ENCODE results near the gene S100A13. TPM values are rescaled to one million over a fixed set of nuclear protein-coding genes. Genes with fewer than 3 reads are reported as not detected.
A peak's percentile ranks its signal among the peaks of the same experiment; 100 is the strongest.
"Not testable (repeated sequence)": the region's sequence is repeated elsewhere in the genome, so short reads cannot be mapped to it uniquely, and the experiment has no call there.

S100A13 gene
- total and polyA plus RNA-seq, 9 of the 15 experiments (the other 6 are each of a cell fraction or from before 2014, with no cell fraction given): 41.9 to 129 (median 58.0) TPM

GRCh38 chr1:153583514-153583913 is 43.8 kb downstream of the S100A13 start:
- H3K4me3 ChIP-seq; DNase-seq (ENCODE audit: extremely low read depth in 1 of 4, low spot score in 3 of 4); H3K27ac ChIP-seq (ENCODE audit: extremely low read depth, low read depth, low read length); H3K9ac ChIP-seq (ENCODE audit: insufficient read depth in 1 of 2, low read depth in 2 of 2, low read length in 2 of 2); H3K4me1 ChIP-seq (replicated peaks in 1 of 2; ENCODE audit: control insufficient read depth in 2 of 2, insufficient read depth in 2 of 2, low read length in 2 of 2); H3K9me1 ChIP-seq (ENCODE audit: control insufficient read depth, insufficient read depth, low read length); H3K9me3 ChIP-seq (replicated peaks; ENCODE audit: control insufficient read depth, insufficient read depth, low read depth, low read length); intact Hi-C loops (cut with micrococcal nuclease); H3K79me2 ChIP-seq (ENCODE audit: control insufficient read depth, insufficient read depth, low read length); H3K27me3 ChIP-seq (ENCODE audit: control insufficient read depth in 2 of 2, insufficient read depth in 2 of 2, low read length in 2 of 2); in situ Hi-C loops (cut with MboI); H2AFZ ChIP-seq (ENCODE audit: low read depth, low read length); H4K20me1 ChIP-seq (replicated peaks; ENCODE audit: control insufficient read depth, insufficient read depth, low read length); H3K4me2 ChIP-seq (ENCODE audit: insufficient read depth, low read length); ATAC-seq; FAIRE-seq; BruUV-seq (replicated peaks); H3K36me3 ChIP-seq (ENCODE audit: control insufficient read depth, insufficient read depth, low read length): not testable (repeated sequence)
- ChIA-PET CTCF (ENCODE audit: low intra/inter-chr PET ratio) (interaction anchor here (0.7 kb wide), 1 partner anchor 11 kb away, joined by 3 read pairs; no protein-coding TSS in a partner anchor), POLR2A (interaction anchor here (1.3 kb wide), 1 partner anchor 9 kb away, joined by 4 read pairs; no protein-coding TSS in a partner anchor)
- TF ChIP-seq CBFA2T3 (IDR thresholded peaks at IDR 0.05): peak; percentile 51
- WGBS (ENCODE audit: insufficient coverage, low coverage, missing lambda C conversion rate): 14% methylated on average over 1 of the region's 3 CpGs

GRCh38 chr1:153582836-153583235 is 44.5 kb downstream of the S100A13 start:
- intact Hi-C loops (cut with micrococcal nuclease); H3K4me3 ChIP-seq; H3K27me3 ChIP-seq (ENCODE audit: control insufficient read depth in 2 of 2, insufficient read depth in 2 of 2, low read length in 2 of 2); H3K36me3 ChIP-seq (ENCODE audit: control insufficient read depth, insufficient read depth, low read length); ATAC-seq; H2AFZ ChIP-seq (ENCODE audit: low read depth, low read length); H3K4me2 ChIP-seq (ENCODE audit: insufficient read depth, low read length); H3K9ac ChIP-seq (ENCODE audit: insufficient read depth in 1 of 2, low read depth in 2 of 2, low read length in 2 of 2); in situ Hi-C loops (cut with MboI); H3K79me2 ChIP-seq (ENCODE audit: control insufficient read depth, insufficient read depth, low read length); H3K4me1 ChIP-seq (replicated peaks in 1 of 2; ENCODE audit: control insufficient read depth in 2 of 2, insufficient read depth in 2 of 2, low read length in 2 of 2); BruUV-seq (replicated peaks); DNase-seq (ENCODE audit: extremely low read depth in 1 of 4, low spot score in 3 of 4); H3K9me3 ChIP-seq (replicated peaks; ENCODE audit: control insufficient read depth, insufficient read depth, low read depth, low read length); H3K27ac ChIP-seq (ENCODE audit: extremely low read depth, low read depth, low read length); CTCF ChIA-PET (ENCODE audit: low intra/inter-chr PET ratio); FAIRE-seq; H3K9me1 ChIP-seq (ENCODE audit: control insufficient read depth, insufficient read depth, low read length); H4K20me1 ChIP-seq (replicated peaks; ENCODE audit: control insufficient read depth, insufficient read depth, low read length): not testable (repeated sequence)
- WGBS (ENCODE audit: insufficient coverage, low coverage, missing lambda C conversion rate): 20% methylated on average over 1 of the region's 34 CpGs
- POLR2A ChIA-PET: interaction anchor here (1.3 kb wide), 1 partner anchor 10 kb away, joined by 4 read pairs; no protein-coding TSS in a partner anchor

All from K562 (cell line).